H1 (cell line): Measurements from ENCODE around the gene SDSL.

Source experiments
- CEBPB ChIP-seq: IDR thresholded peaks from 2 replicates; pipeline ENCODE4 v1.6.1; 2012; ENCODE audit warnings: low read depth, low read length
- CHD1 ChIP-seq: IDR thresholded peaks from 2 replicates; pipeline ENCODE4 v1.6.1; 2012; ENCODE audit warnings: low read depth, low read length, improper control_type of control experiment
- EP300 ChIP-seq, 2 experiments: IDR thresholded peaks; 1 replicate in 1 of 2; 2 replicates in 1 of 2; pipeline ENCODE4 v1.6.1; 2011 to 2012; ENCODE audit warnings: low read depth in 2 of 2, low read length in 2 of 2, mild to moderate bottlenecking in 2 of 2, borderline replicate concordance in 1 of 2, inconsistent platforms in 1 of 2, moderate library complexity in 1 of 2
- JUND ChIP-seq: IDR thresholded peaks from 2 replicates; pipeline ENCODE4 v1.6.1; 2011; ENCODE audit warnings: mild to moderate bottlenecking, improper control_type of control experiment, low read length
- POLR2AphosphoS5 ChIP-seq: IDR thresholded peaks from 2 replicates; pipeline ENCODE4 v1.6.1; 2011; ENCODE audit warnings: low read depth, low read length
- TAF1 ChIP-seq: IDR thresholded peaks from 2 replicates; pipeline ENCODE4 v1.6.1; 2011; ENCODE audit warnings: mild to moderate bottlenecking, low read depth, low read length
- TF ChIP-seq, protein P1 (sequence below): IDR thresholded peaks from 2 replicates; pipeline ENCODE4 v1.6.1; 2011; ENCODE audit warnings: low read length, improper control_type of control experiment
- TF ChIP-seq, protein P2 (sequence below), 3 experiments: IDR thresholded peaks; 1 replicate in 2 of 3; 2 replicates in 1 of 3; pipeline versions ENCODE4 v1.5.1 to v1.6.1; 2011; ENCODE audit warnings: low read length in 3 of 3, mild to moderate bottlenecking in 3 of 3, inconsistent platforms in 2 of 3, low read depth in 1 of 3, moderate library complexity in 1 of 3; ENCODE audit not compliant: insufficient read depth in 1 of 3; ENCODE audit errors: control extremely low read depth in 1 of 3
- TF ChIP-seq, protein P3 (sequence below): IDR thresholded peaks from 2 replicates; pipeline ENCODE4 v1.6.1; 2012; ENCODE audit warnings: inconsistent platforms

DNA sequence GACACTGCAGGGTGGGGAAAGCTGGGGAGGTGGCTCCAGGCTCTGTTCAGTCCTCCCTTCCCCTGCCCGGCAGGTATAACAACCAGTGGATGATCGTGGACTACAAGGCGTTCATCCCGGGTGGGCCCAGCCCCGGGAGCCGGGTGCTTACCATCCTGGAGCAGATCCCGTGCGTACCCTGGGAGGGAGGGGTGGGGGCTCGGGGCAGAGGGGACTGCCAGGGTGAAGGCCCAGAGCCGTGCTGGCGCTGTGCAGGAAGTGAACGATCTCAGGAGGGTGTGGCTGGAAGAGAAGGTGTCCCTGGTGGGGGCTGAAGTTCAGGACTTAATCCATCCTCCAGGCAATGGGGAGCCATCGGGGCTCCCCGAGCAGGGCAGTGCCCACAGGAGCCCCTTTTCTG is 37.4 kb upstream of the SDSL start:
- TF ChIP-seq EP300 (IDR thresholded peaks at IDR 0.05; ENCODE audit: borderline replicate concordance in 1 of 2, low read depth in 2 of 2, low read length in 2 of 2) (no peak), TAF1 (no peak), CHD1 (no peak), POLR2AphosphoS5 (no peak), CEBPB (no peak), JUND (no peak)
- TF ChIP-seq, protein P1, sequence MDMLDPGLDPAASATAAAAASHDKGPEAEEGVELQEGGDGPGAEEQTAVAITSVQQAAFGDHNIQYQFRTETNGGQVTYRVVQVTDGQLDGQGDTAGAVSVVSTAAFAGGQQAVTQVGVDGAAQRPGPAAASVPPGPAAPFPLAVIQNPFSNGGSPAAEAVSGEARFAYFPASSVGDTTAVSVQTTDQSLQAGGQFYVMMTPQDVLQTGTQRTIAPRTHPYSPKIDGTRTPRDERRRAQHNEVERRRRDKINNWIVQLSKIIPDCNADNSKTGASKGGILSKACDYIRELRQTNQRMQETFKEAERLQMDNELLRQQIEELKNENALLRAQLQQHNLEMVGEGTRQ: no peak
- TF ChIP-seq, protein P2, sequence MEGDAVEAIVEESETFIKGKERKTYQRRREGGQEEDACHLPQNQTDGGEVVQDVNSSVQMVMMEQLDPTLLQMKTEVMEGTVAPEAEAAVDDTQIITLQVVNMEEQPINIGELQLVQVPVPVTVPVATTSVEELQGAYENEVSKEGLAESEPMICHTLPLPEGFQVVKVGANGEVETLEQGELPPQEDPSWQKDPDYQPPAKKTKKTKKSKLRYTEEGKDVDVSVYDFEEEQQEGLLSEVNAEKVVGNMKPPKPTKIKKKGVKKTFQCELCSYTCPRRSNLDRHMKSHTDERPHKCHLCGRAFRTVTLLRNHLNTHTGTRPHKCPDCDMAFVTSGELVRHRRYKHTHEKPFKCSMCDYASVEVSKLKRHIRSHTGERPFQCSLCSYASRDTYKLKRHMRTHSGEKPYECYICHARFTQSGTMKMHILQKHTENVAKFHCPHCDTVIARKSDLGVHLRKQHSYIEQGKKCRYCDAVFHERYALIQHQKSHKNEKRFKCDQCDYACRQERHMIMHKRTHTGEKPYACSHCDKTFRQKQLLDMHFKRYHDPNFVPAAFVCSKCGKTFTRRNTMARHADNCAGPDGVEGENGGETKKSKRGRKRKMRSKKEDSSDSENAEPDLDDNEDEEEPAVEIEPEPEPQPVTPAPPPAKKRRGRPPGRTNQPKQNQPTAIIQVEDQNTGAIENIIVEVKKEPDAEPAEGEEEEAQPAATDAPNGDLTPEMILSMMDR (IDR thresholded peaks at IDR 0.05; ENCODE audit: control extremely low read depth in 1 of 3, insufficient read depth in 1 of 3, low read depth in 1 of 3, low read length in 3 of 3): no peak
- TF ChIP-seq, protein P3, sequence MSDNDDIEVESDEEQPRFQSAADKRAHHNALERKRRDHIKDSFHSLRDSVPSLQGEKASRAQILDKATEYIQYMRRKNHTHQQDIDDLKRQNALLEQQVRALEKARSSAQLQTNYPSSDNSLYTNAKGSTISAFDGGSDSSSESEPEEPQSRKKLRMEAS: no peak
